GM19324 (cell line): ENCODE data around the gene KIAA0232.
"Not testable (repeated sequence)": the region's sequence is repeated elsewhere in the genome, so short reads cannot be mapped to it uniquely, and the experiment has no call there.

Experiments
- ATAC-seq: cut with Tn5 transposase; IDR thresholded peaks from one replicate; pipeline ENCODE4 v1.9.1; 2021; ENCODE audit warnings: mild to moderate bottlenecking, moderate library complexity; ENCODE audit not compliant: unreplicated experiment, low FRiP score

KIAA0232 gene

GRCh38 chr4:6755088-6755753 is 27.3 kb upstream of the KIAA0232 start:
- ATAC-seq: no peak

GRCh38 chr4:6756345-6756744 is 26.2 kb upstream of the KIAA0232 start:
- not testable (repeated sequence) for ATAC-seq

GRCh38 chr4:6758728-6759127 is 23.8 kb upstream of the KIAA0232 start:
- ATAC-seq: no peak

- no peak for ATAC-seq
These were observed 21.7 kb upstream of the KIAA0232 start for GRCh38 chr4:6760865-6761264.

- no peak for ATAC-seq
These were observed 20.6 kb upstream of the KIAA0232 start for GRCh38 chr4:6761649-6762615.

GRCh38 chr4:6763330-6763851 is 19.1 kb upstream of the KIAA0232 start:
- no peak for ATAC-seq

- no peak for ATAC-seq
These were observed 17.4 kb upstream of the KIAA0232 start for GRCh38 chr4:6764976-6765620.

GRCh38 chr4:6765703-6766102 is 16.8 kb upstream of the KIAA0232 start:
- ATAC-seq: no peak

- no peak for ATAC-seq
These were observed 15.2 kb upstream of the KIAA0232 start for GRCh38 chr4:6767386-6767747.

- no peak for ATAC-seq
These were observed 14.6 kb upstream of the KIAA0232 start for GRCh38 chr4:6767748-6768538.

GRCh38 chr4:6768539-6768905 is 14.0 kb upstream of the KIAA0232 start:
- no peak for ATAC-seq

- no peak for ATAC-seq
These were observed 13.1 kb upstream of the KIAA0232 start for GRCh38 chr4:6769233-6769988.

GRCh38 chr4:6769989-6770420 is 12.5 kb upstream of the KIAA0232 start:
- no peak for ATAC-seq

GRCh38 chr4:6770581-6771228 is 11.8 kb upstream of the KIAA0232 start:
- no peak for ATAC-seq

- ATAC-seq: no peak
These were observed 11.3 kb upstream of the KIAA0232 start for GRCh38 chr4:6771229-6771671.

GRCh38 chr4:6772223-6772928 is 10.2 kb upstream of the KIAA0232 start:
- no peak for ATAC-seq

- no peak for ATAC-seq
These were observed 9.4 kb upstream of the KIAA0232 start for GRCh38 chr4:6773106-6773505.
